Gastroesophageal sphincter (tissue), 4 donors: ENCODE data around the gene EFNA2. TPM values are rescaled to one million over a fixed set of nuclear protein-coding genes. Genes with fewer than 3 reads are reported as not detected.
A peak's percentile ranks its signal among the peaks of the same experiment; 100 is the strongest.

ENCODE experiments used
- ATAC-seq: fragments of 150-250 bp; one replicate; pipeline ENCODE4 v1.9.1; 2016; ENCODE audit warnings: mild to moderate bottlenecking, moderate library complexity
- H3K27ac ChIP-seq, 4 donors: fragments of 200-600 bp; sonication (generic) in 3 of 4; 1 replicate in 3 of 4; 2 replicates in 1 of 4; pipeline ENCODE4 v1.5.1; 2016 to 2019
- H3K27me3 ChIP-seq: fragments of 200-600 bp; sonication (generic); one replicate; pipeline ENCODE4 v1.5.1; 2019
- H3K36me3 ChIP-seq, 2 donors: fragments of 200-600 bp; sonication (generic); one replicate each; pipeline ENCODE4 v1.5.1; 2019; ENCODE audit warnings: control low read depth in 1 of 2
- H3K4me1 ChIP-seq, 3 donors: fragments of 200-600 bp; sonication (generic); 1 replicate in 2 of 3; 2 replicates in 1 of 3; pipeline ENCODE4 v1.5.1; 2016 to 2019; ENCODE audit warnings: control low read depth in 2 of 3
- H3K4me3 ChIP-seq, 2 donors: fragments of 200-600 bp; sonication (generic); one replicate each; pipeline ENCODE4 v1.5.1; 2019; ENCODE audit warnings: mild to moderate bottlenecking in 1 of 2, moderate library complexity in 1 of 2
- H3K9me3 ChIP-seq, 3 donors: fragments of 200-600 bp; sonication (generic); one replicate each; pipeline ENCODE4 v1.5.1; 2017 to 2019; ENCODE audit warnings: control low read depth in 2 of 3
- CTCF ChIP-seq, 4 experiments: fragments of 200-600 bp in 2 of 4; fragments of 450-650 bp in 2 of 4; sonication (generic) in 1 of 4; IDR thresholded peaks; one replicate each; pipeline ENCODE4 v1.5.1; 2017 to 2019; ENCODE audit warnings: antibody characterized with exemption in 4 of 4, mild to moderate bottlenecking in 2 of 4, moderate library complexity in 2 of 4
- EP300 ChIP-seq: sonication (generic); formaldehyde crosslinking; IDR thresholded peaks from one replicate; pipeline ENCODE4 v1.6.1; 2017; ENCODE audit warnings: antibody characterized with exemption, mild to moderate bottlenecking
- POLR2A ChIP-seq, 2 donors: fragments of 450-650 bp; IDR thresholded peaks; one replicate each; pipeline ENCODE4 v1.6.1; 2017; ENCODE audit warnings: antibody characterized with exemption in 2 of 2, mild to moderate bottlenecking in 2 of 2, moderate library complexity in 1 of 2
- POLR2AphosphoS5 ChIP-seq: sonication (generic); formaldehyde crosslinking; IDR thresholded peaks from one replicate; pipeline ENCODE4 v1.6.1; 2017; ENCODE audit warnings: antibody characterized with exemption
- WGBS, 2 donors: methylation state at CpG; one replicate each; pipeline ENCODE4 v1.1.5; 2018; ENCODE audit warnings: low coverage in 1 of 2; 5-methylcytosine and 5-hydroxymethylcytosine counted together
- total RNA-seq, 4 donors: library from RNA; depleted of rRNA; stranded (reverse); fragments of >200 nt; gene quantifications; one replicate each; pipeline ENCODE4 v1.1.0, GENCODE V29; 2016

EFNA2 gene
- total RNA-seq, 4 donors from 2014 or later = not detected

DNA sequence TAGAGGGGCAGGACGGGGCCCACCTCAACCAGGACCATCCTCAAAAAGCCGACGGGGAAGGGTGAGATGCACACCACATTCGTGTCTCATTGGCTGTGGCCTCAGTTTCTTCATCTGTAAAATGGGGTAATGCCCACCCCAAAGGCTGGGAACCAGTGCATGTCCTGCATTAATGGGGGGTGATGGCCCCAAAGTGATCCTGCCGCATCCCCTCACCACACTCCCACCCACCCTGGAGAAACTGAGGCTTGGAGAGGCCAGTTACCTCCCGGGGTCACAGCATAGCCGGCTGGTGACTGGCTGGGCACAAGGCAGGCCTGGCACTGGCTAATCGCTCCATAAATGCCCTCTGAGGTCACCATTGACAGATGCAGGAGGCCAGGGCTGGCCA, 37.9 kb upstream of the EFNA2 start:
- ATAC-seq = no peak
- WGBS, 2 donors = 52 to 76% methylated on average over 4 of the region's 8 CpGs
- TF ChIP-seq POLR2A (IDR thresholded peaks at IDR 0.05) (no peak), POLR2AphosphoS5 (no peak), CTCF (IDR thresholded peaks at IDR 0.05) (no peak), EP300 (no peak)
- peaks cover 0 to 10% of the 10 kb centered on the region in 2 donors for H3K36me3 ChIP-seq
- H3K27ac ChIP-seq = peak overlapping the region; percentile 96 to 100 (median 100)
- no peaks in the 10 kb centered on the region for H3K27me3 ChIP-seq
- peaks cover 3 to 75% (median 54%) of the 10 kb centered on the region in 3 donors for H3K4me1 ChIP-seq
- H3K9me3 ChIP-seq = no peaks in the 10 kb centered on the region
- H3K4me3 ChIP-seq = peak overlapping the region; percentile 65 to 86

- peaks cover 3 to 75% (median 49%) of the 10 kb centered on the region in 3 donors for H3K4me1 ChIP-seq
- WGBS, 2 donors = no CpG with 5 or more reads among the region's 60 CpGs
- peak within 1 kb of the TSS; percentile 65 to 86 for H3K4me3 ChIP-seq
- H3K27me3 ChIP-seq = no peaks in the 10 kb centered on the region
- H3K36me3 ChIP-seq = peaks cover 0 to 10% of the 10 kb centered on the region in 2 donors
- TF ChIP-seq EP300 = no peak
- TF ChIP-seq POLR2A (IDR thresholded peaks at IDR 0.05) = peak; percentile 93 to 96
- TF ChIP-seq CTCF (IDR thresholded peaks at IDR 0.05) = peak in 2 of 4 experiments; percentile 37 to 49
- TF ChIP-seq POLR2AphosphoS5 = peak; percentile 91
- peak within 1 kb of the TSS; percentile 96 to 100 (median 100) for H3K27ac ChIP-seq
- peak; percentile 39 for ATAC-seq
- H3K9me3 ChIP-seq = no peaks in the 10 kb centered on the region
These were observed 37.4 kb upstream of the EFNA2 start, which contains the start of gene MIDN for GRCh38 chr19:1248139-1248785. TSS of gene MIDN (plus strand) at chr19:1248583. CDS start at chr19:1250297, 1,714 bp downstream.

DNA sequence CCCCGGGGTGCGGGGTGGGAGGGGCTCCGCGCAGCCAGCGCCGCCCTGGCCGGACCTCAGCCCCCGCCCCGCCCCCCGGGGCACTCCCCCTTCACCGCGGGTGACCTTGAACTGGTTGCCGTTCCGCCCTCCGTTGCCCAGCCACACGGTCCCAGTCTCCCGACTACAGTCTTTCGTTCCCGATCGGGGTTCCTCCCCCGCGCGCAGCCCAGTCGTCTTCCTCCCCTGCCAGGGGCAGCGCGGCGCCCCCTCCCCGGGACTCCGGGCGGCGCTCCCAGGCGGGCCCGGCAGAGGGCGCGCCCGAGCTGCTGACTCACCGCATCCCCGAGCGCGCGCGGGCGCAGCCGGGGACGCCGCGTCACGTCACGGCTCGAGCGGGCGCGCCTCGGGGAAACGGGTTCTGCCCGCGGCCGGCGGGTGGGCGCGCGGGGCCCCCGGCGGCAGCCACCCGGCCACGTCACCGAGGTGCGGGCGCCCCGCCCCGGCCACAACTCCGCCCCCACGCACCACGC, 36.8 kb upstream of the EFNA2 start:
- TF ChIP-seq CTCF (IDR thresholded peaks at IDR 0.05) (peak in 3 of 4 experiments; percentile 88 to 99 (median 96)), POLR2A (IDR thresholded peaks at IDR 0.05) (no peak)
- no CpG with 5 or more reads among the region's 74 CpGs for WGBS, 2 donors
- H3K27ac ChIP-seq = peak overlapping the region; percentile 96 to 100 (median 100)
- H3K4me1 ChIP-seq = peaks cover 3 to 75% (median 46%) of the 10 kb centered on the region in 3 donors
- peaks cover 0 to 12% of the 10 kb centered on the region in 2 donors for H3K36me3 ChIP-seq
- H3K4me3 ChIP-seq = peak overlapping the region; percentile 65 to 86
- ATAC-seq = peak; percentile 22
- H3K9me3 ChIP-seq = no peaks in the 10 kb centered on the region
- H3K27me3 ChIP-seq = no peaks in the 10 kb centered on the region

DNA sequence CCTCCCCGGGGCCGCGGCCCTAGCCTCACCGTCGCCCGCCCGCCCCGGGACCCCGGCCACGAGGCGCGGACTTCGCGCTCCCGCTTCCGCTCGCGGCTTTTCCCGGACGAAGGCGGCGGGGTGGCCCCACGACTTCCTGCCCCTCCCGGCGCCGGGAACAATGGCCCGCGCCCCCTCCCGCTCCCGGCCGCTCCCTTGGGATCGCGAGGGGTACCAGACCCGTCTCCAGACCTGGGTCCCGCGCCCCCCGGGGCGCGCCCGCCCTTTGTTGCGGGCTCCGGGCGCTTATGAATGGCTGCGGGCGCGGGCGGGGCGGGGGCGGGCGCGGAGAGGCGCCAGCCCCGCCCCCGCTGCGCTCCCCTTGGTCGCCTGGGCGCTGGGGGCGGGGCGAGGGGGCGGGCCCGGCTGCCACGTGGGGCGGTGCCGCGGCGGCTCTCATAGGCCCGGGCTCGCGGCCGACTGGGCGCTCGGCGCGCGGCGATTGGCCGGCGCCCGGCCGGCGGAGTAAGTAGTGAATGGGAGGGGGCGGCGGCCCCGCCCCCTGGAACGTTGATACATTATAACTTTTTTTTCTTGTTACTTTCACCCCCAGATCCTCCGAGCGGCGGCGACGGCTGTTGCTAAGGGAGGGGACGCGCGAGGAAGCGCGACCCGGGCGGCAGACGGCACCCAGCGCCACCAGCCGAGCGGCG, 36.2 kb upstream of the EFNA2 start:
- ATAC-seq = peak; percentile 44
- WGBS, 2 donors = 0% methylated on average over 2 of the region's 102 CpGs; no CpG with 5 or more reads in 1 of the 2 donors

More for the DNA sequence above, 36.2 kb upstream of the EFNA2 start:
- peak overlapping the region; percentile 96 to 100 (median 100) for H3K27ac ChIP-seq
- H3K27me3 ChIP-seq = no peaks in the 10 kb centered on the region
- TF ChIP-seq EP300 = peak; percentile 33
- peak; percentile 97 for TF ChIP-seq POLR2AphosphoS5
- TF ChIP-seq CTCF (IDR thresholded peaks at IDR 0.05) = no peak
- peak; percentile 87 to 94 for TF ChIP-seq POLR2A (IDR thresholded peaks at IDR 0.05)
- peaks cover 0 to 18% of the 10 kb centered on the region in 2 donors for H3K36me3 ChIP-seq
- peak overlapping the region; percentile 78 to 86 for H3K4me3 ChIP-seq
- peaks cover 3 to 75% (median 46%) of the 10 kb centered on the region in 3 donors for H3K4me1 ChIP-seq
- no peaks in the 10 kb centered on the region for H3K9me3 ChIP-seq
